ENCODE data around the gene AGAP5. TPM values are rescaled to one million over a fixed set of nuclear protein-coding genes. Genes with fewer than 3 reads are reported as not detected.
A peak's percentile ranks its signal among the peaks of the same experiment; 100 is the strongest.

The AGAP5 gene
- total RNA-seq, 1 donor from 2014 or later = 4.7 TPM

DNA sequence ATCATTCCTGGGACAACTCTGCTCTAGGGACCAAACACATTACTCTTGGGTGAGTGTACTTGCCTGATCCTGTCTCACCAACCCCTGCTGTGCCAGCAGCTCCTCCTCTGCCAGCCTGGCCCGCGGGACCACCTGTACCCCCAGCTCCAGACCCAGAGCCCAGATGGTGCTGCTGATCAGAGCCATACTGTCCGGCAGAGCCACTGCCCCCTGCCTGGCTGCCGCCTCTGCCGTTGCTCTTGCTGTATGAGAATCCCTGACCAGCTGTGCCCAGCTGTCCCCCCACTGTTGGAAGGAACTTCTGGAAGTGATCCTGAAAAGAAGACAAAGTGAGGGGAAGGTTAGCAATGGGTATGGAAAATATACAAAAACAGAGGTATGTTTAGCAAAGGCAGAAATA, 63.5 kb downstream of the AGAP5 start:
- DNase-seq (ENCODE audit: extremely low read depth, low read depth, low spot score) = no peak

DNA sequence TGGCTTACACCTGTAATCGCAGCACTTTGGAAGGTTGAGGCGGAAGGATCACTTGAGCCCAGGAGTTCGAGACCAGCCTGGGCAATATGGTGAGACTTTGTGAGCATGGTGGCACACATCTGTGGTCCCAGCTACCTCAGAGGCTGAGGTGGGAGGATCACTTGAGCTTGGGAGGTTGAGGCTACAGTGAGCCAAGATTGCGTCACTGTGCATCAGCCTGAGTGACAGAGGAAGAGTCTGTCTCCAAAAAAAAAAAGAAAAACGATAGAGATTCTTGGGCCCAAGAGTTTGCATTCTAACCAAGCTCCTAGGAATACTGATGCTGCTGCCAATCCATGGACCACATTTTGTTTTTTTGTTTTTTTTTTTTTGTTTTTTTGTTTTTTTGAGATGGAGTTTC, 68.7 kb downstream of the AGAP5 start:
- DNase-seq (ENCODE audit: extremely low read depth, low read depth, low spot score) = no peak

DNA sequence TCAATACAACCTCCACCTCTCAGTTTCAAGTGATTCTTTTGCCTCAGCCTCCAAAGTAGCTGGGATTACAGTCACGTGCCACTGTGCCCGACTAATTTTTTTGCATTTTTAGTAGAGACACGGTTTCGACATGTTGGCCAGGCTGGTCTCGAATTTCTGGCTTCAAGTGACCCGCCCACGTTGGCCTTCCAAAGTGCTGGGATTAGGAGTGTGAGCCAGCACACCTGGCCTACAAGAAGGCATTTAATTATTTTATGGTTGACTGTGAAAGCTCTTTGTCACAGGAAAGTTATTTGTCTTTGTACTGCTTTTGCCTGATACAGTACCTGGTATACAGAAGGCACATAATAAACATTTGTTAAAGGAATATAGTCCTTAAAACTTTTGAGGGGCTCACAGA, 69.5 kb downstream of the AGAP5 start:
- DNase-seq (ENCODE audit: extremely low read depth, low read depth, low spot score) = no peak

DNA sequence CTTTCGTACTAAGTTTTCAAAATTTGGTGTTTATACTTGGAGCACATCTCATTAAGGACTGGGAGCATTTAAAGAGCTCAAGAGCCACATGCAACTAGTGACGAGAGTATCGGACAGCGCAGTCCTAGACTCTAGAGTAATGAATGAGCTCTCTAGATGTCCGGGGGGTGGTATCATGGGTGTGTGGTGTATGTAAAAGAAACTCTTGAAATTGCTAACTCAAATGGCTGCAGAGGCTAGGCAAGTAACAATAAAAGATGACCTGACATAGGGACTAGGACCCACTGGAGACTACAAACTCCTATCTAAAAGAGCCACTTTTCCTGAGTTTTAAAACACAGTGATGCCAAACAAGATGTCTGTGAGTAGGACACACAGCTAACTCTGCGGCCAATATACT, 70.6 kb downstream of the AGAP5 start:
- DNase-seq (ENCODE audit: extremely low read depth, low read depth, low spot score) = no peak

DNA sequence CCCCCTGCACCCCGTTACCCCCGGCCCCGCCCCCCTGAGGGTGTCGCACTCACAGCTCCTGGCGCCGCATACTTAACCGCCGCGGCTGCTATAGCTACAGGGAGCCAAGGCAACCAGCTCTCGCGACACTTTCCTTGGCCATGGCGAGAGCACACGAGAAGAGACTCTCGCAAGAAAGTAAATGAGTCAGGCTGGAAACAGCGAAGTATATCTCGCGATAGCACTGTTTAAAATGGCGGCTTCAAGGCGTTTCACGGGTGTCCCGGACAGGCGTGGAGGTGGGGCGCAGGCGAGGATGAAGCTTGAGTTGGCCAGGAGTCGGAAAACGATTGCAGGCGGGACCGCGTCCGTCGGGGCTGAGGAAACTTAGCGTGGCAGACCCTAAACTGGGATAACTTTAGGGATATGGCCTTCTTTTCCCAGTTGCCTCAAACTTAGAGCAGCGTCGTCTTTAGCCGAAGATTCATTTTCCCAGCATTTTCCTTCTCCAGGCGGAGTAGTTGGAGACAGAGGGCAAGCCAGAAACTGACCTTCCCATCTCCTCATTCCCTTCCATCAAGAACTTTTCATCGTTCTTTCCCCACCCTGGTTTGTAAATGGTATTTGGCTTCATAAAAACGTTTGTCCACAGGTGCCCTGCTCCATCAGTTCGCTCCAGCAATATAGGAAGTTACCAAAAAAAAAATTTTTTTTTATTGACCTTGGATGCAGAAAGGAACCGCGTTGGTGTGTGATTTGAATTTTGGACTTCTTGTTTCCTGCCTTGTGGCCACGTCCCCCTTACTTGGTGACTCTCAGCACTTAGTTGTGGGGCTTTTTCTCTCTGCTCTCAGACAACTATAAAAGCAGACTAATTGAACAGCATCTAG, 71.8 kb downstream of the AGAP5 start:
- peak; percentile 97 for DNase-seq (ENCODE audit: extremely low read depth, low read depth, low spot score)

DNA sequence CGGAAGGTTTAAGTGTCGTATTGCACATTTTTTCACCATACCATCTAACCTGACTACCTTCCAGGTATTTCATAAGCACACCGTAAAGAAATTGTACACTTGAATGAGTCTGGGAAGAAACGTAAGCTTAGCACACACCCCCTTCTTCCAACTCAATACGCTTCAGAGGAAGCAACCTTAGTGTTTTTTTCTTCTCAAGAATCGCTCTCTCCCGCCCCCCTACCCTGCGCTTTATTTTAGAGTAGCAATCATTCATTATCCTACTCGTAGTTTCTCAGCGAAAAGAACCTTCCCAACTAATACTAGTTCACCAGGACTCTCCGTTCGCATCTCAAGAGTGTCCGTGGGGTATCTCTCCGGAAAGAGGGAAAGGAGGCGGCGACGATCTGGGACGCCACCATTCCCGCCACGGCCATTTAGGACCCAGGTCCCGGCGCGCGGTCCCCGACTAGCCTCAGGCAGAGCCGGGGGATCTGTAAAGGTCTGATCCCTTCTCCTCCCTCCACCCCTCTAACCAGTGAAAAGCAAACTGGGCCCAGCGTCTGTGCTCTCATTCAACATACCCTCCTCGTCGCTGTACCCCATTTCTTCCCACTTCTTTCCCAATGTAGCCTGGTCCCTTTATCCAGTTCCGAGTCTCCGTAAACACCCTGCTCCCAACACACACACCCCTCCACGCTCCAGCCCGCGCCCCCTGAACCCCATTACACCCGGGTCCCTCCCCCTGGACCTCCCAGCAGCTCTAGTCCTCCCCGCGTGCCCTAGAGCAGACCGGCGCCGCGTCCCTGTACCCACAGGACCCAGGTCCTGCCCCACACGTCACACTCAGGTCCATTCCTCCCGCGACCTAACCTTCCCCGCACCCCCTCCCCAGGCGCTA, 72.7 kb downstream of the AGAP5 start:
- DNase-seq (ENCODE audit: extremely low read depth, low read depth, low spot score) = no peak

Other genes with a start within 250 kb of the AGAP5 start
- 22.9 and 31.4 TPM in 2 replicates for gene PPP3CB, start 202.1 kb downstream of the AGAP5 start, total RNA-seq
- 9.7 and 16.4 TPM in 2 replicates for gene USP54, start 106.8 kb downstream of the AGAP5 start, total RNA-seq
- not detected in 2 replicates for gene MYOZ1, start 56.6 kb downstream of the AGAP5 start, total RNA-seq
- not detected in 2 replicates for gene SYNPO2L, start 42.1 kb downstream of the AGAP5 start, total RNA-seq
- 67.6 and 72.3 TPM in 2 replicates for gene SEC24C, start 46.3 kb upstream of the AGAP5 start, total RNA-seq
- 28.9 and 38.7 TPM in 2 replicates for gene CHCHD1, start 83.9 kb upstream of the AGAP5 start, total RNA-seq
- 83.3 and 123 TPM in 2 replicates for gene ZSWIM8, start 87.5 kb upstream of the AGAP5 start, total RNA-seq
- 27.9 and 35.1 TPM in 2 replicates for gene NDST2, start 113.5 kb upstream of the AGAP5 start, total RNA-seq
- gene CAMK2G, start 176.4 kb upstream of the AGAP5 start, total RNA-seq = 24.5 and 28.8 TPM in 2 replicates
- 137 and 470 TPM in 2 replicates for gene PLAU, start 213.0 kb upstream of the AGAP5 start, total RNA-seq

Measured in glomerular endothelial cell (primary cell).